Endothelial cell of hepatic sinusoid (primary cell): ENCODE results near the gene FAF1.
"Not testable (repeated sequence)": the region's sequence is repeated elsewhere in the genome, so short reads cannot be mapped to it uniquely, and the experiment has no call there.

Experiments used
- in situ Hi-C: cut with HindIII; loops from 2 replicates; pipeline ENCODE4 v1.10.0; 2017; ENCODE audit warnings: low sequenced_read_pairs

The FAF1 gene

GRCh38 chr1:50599546-50599945 is 360.5 kb downstream of the FAF1 start:
- in situ Hi-C loops = no loop called here

- in situ Hi-C loops = no loop called here
These were observed 364.2 kb downstream of the FAF1 start for GRCh38 chr1:50595874-50596273.

- in situ Hi-C loops = no loop called here
These were observed 366.6 kb downstream of the FAF1 start for GRCh38 chr1:50593515-50593914.

GRCh38 chr1:50591598-50591997 is 368.5 kb downstream of the FAF1 start:
- in situ Hi-C loops = no loop called here

- in situ Hi-C loops = no loop called here
These were observed 377.7 kb downstream of the FAF1 start for GRCh38 chr1:50582346-50582745.

- in situ Hi-C loops = no loop called here
These were observed 390.0 kb downstream of the FAF1 start for GRCh38 chr1:50570066-50570468.

- in situ Hi-C loops = no loop called here
These were observed 391.3 kb downstream of the FAF1 start for GRCh38 chr1:50568782-50569181.

- in situ Hi-C loops = no loop called here
These were observed 393.7 kb downstream of the FAF1 start for GRCh38 chr1:50566405-50566804.

- in situ Hi-C loops = no loop called here
These were observed 395.6 kb downstream of the FAF1 start for GRCh38 chr1:50564417-50564816.

- in situ Hi-C loops = no loop called here
These were observed 398.0 kb downstream of the FAF1 start for GRCh38 chr1:50562106-50562505.

- in situ Hi-C loops = no loop called here
These were observed 400.6 kb downstream of the FAF1 start for GRCh38 chr1:50559421-50559820.

- in situ Hi-C loops = no loop called here
These were observed 406.1 kb downstream of the FAF1 start for GRCh38 chr1:50553921-50554320.

- in situ Hi-C loops = no loop called here
These were observed 411.8 kb downstream of the FAF1 start for GRCh38 chr1:50548243-50548642.

- in situ Hi-C loops = no loop called here
These were observed 417.7 kb downstream of the FAF1 start for GRCh38 chr1:50542362-50542761.

GRCh38 chr1:50538476-50538875 is 421.6 kb downstream of the FAF1 start:
- in situ Hi-C loops = no loop called here

- in situ Hi-C loops = no loop called here
These were observed 428.5 kb downstream of the FAF1 start for GRCh38 chr1:50531601-50532000.

GRCh38 chr1:50531027-50531426 is 429.0 kb downstream of the FAF1 start:
- in situ Hi-C loops = no loop called here

GRCh38 chr1:50529510-50529909 is 430.6 kb downstream of the FAF1 start:
- in situ Hi-C loops = no loop called here

GRCh38 chr1:50527987-50528320 is 432.1 kb downstream of the FAF1 start:
- in situ Hi-C loops = not testable (repeated sequence)

- in situ Hi-C loops = no loop called here
These were observed 432.6 kb downstream of the FAF1 start for GRCh38 chr1:50527249-50527986.

GRCh38 chr1:50526431-50526830 is 433.6 kb downstream of the FAF1 start:
- in situ Hi-C loops = no loop called here

GRCh38 chr1:50523548-50523947 is 436.5 kb downstream of the FAF1 start:
- in situ Hi-C loops = no loop called here

GRCh38 chr1:50522691-50523342 is 437.2 kb downstream of the FAF1 start:
- in situ Hi-C loops = no loop called here
